Right atrium auricular region (tissue), 2 donors: ENCODE measurements around the gene COL4A6. TPM values are rescaled to one million over a fixed set of nuclear protein-coding genes. Genes with fewer than 3 reads are reported as not detected.

Source experiments
- DNase-seq: peaks from one replicate; pipeline ENCODE4 v3.0.0-alpha.2; 2019; ENCODE audit warnings: low spot score
- H3K27ac ChIP-seq, 2 donors: fragments of 200-600 bp; sonication (generic); 1 replicate in 1 of 2; 2 replicates in 1 of 2; pipeline ENCODE4 v1.5.1; 2016 to 2019
- H3K27me3 ChIP-seq, 2 donors: fragments of 200-600 bp; sonication (generic); one replicate each; pipeline versions ENCODE4 v1.5.1 to v1.6.0; 2017 to 2019
- H3K36me3 ChIP-seq: fragments of 200-600 bp; sonication (generic); one replicate; pipeline ENCODE4 v1.5.1; 2016
- H3K4me1 ChIP-seq, 2 donors: fragments of 200-600 bp; sonication (generic); one replicate each; pipeline versions ENCODE4 v1.5.1 to v1.6.0; 2017 to 2019
- H3K4me3 ChIP-seq, 2 donors: fragments of 200-600 bp; sonication (generic); 1 replicate in 1 of 2; 2 replicates in 1 of 2; pipeline ENCODE4 v1.5.1; 2017 to 2019; ENCODE audit warnings: mild to moderate bottlenecking in 1 of 2, moderate library complexity in 1 of 2
- H3K9me3 ChIP-seq, 2 donors: fragments of 200-600 bp; sonication (generic); one replicate each; pipeline ENCODE4 v1.5.1; 2019
- CTCF ChIP-seq, 2 donors: fragments of 200-600 bp; sonication (generic); IDR thresholded peaks; one replicate each; pipeline ENCODE4 v1.5.1; 2019; ENCODE audit warnings: antibody characterized with exemption in 2 of 2
- total RNA-seq, 2 donors: library from RNA; depleted of rRNA; stranded (reverse); fragments of >200 nt; gene quantifications; one replicate each; pipeline ENCODE4 v1.1.0, GENCODE V29; 2016

COL4A6 gene
- total RNA-seq, 2 donors from 2014 or later = 4.6 to 17.7 TPM

GRCh38 chrX:108160309-108160708 lies 277.9 kb downstream of the COL4A6 start:
- H3K4me1 ChIP-seq = no peaks in the 10 kb centered on the region
- H3K27ac ChIP-seq = no peak overlapping the region
- no peaks in the 10 kb centered on the region for H3K9me3 ChIP-seq
- no peaks in the 10 kb centered on the region for H3K36me3 ChIP-seq
- TF ChIP-seq CTCF (IDR thresholded peaks at IDR 0.05) = no peak
- H3K4me3 ChIP-seq = no peak overlapping the region
- no peak for DNase-seq
- H3K27me3 ChIP-seq = no peaks in the 10 kb centered on the region

GRCh38 chrX:108159028-108159670 lies 279.1 kb downstream of the COL4A6 start:
- no peaks in the 10 kb centered on the region for H3K27me3 ChIP-seq
- no peaks in the 10 kb centered on the region for H3K4me1 ChIP-seq
- TF ChIP-seq CTCF (IDR thresholded peaks at IDR 0.05) = no peak
- no peak overlapping the region for H3K27ac ChIP-seq
- H3K4me3 ChIP-seq = no peak overlapping the region
- H3K36me3 ChIP-seq = no peaks in the 10 kb centered on the region
- no peaks in the 10 kb centered on the region for H3K9me3 ChIP-seq
- DNase-seq = no peak

DNA sequence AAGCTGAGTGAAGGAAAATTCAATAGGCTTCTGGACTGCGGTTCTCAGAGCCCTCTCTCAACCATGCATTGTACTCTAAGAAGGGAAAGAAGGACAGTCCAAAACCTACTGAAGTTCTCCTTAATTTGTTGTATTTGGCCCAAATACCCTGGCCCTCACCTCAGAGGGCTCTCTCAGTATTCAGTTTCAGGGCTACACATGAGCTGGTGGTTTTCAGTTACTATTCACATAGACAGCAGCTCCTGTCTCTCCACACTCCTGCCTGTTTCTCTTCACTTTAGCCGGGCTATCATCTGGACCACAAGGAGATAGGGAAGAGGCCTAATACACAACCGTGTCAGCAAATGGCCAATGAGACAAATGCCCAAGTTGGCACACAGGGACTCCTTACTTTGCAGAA lies 280.6 kb downstream of the COL4A6 start:
- Histone ChIP-seq H3K27me3 (no peaks in the 10 kb centered on the region), H3K36me3 (no peaks in the 10 kb centered on the region), H3K4me1 (no peaks in the 10 kb centered on the region), H3K9me3 (no peaks in the 10 kb centered on the region), H3K27ac (no peak overlapping the region), H3K4me3 (no peak overlapping the region)
- DNase-seq = no peak
- no peak for TF ChIP-seq CTCF (IDR thresholded peaks at IDR 0.05)

DNA sequence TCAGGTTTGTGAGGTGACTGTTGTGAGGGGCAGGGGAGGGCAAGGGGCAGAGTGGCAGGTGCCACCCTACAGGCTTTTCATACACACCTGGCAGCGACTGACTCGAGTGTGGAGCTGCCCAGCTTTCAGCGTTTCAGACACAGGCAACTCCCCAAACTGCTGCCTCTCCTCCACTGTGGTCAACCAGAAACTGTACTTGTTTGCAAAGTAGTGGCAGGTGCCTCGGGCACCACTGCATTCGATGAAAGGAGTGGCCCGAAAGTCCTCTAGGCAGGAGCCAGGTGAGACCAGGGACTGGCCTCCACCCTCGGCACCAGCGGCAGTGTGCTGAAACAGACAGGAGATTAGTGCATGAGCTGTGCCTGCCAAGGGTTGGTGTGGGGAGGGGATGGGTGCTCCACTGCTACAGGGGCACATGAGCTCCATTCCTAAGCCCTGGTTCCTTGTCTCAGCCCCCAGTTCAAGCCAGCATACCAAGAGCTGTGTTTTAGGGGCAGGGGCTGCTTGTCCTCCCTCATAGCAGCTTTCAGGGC lies 281.2 kb downstream of the COL4A6 start:
- no peaks in the 10 kb centered on the region for H3K36me3 ChIP-seq
- no peak overlapping the region for H3K27ac ChIP-seq
- no peaks in the 10 kb centered on the region for H3K9me3 ChIP-seq
- DNase-seq = no peak
- TF ChIP-seq CTCF (IDR thresholded peaks at IDR 0.05) = no peak
- H3K4me3 ChIP-seq = no peak overlapping the region
- no peaks in the 10 kb centered on the region for H3K4me1 ChIP-seq
- H3K27me3 ChIP-seq = no peaks in the 10 kb centered on the region

DNA sequence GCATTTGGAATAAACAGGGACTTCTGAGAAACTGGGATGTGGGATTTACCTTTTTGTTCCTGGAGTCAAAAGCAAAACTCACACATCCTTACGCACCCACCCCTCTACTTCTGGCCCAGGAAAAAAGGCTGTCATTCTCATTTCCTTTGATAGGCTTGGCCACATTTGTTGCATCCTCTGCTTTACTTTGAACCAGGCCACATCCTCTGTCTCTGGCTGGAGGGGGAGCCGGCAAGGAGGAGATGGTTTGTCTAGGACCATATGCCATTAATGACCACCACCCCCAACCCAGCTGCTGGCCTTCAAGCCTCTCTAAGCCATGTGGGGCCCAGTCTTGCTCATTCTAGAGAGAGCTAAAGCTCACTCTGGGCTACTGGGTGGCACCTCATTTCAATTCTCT lies 282.1 kb downstream of the COL4A6 start:
- Histone ChIP-seq H3K9me3 (no peaks in the 10 kb centered on the region), H3K36me3 (no peaks in the 10 kb centered on the region), H3K4me3 (no peak overlapping the region), H3K27ac (no peak overlapping the region), H3K4me1 (no peaks in the 10 kb centered on the region), H3K27me3 (no peaks in the 10 kb centered on the region)
- no peak for TF ChIP-seq CTCF (IDR thresholded peaks at IDR 0.05)
- no peak for DNase-seq

DNA sequence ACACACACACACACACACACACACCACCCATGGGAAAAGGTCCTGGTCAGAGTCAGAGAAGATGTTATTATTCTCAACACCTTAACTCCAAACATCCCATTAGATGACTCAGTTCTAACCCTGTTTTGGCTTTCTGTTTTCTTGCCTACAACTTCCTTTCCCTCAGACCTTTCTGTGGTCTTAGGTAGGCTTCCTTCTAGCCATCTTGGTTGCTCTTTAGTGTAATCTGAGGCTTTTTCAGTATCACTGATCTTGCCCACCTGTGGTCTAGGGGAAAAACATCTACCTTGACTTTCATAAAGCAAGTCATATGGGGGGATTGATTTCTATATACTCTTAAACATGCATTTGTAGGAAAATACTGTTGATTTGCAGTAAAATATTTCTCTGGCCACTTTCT lies 289.7 kb downstream of the COL4A6 start:
- Histone ChIP-seq H3K27ac (no peak overlapping the region), H3K27me3 (no peaks in the 10 kb centered on the region), H3K36me3 (no peaks in the 10 kb centered on the region), H3K9me3 (no peaks in the 10 kb centered on the region), H3K4me1 (no peaks in the 10 kb centered on the region), H3K4me3 (no peak overlapping the region)
- DNase-seq = no peak
- TF ChIP-seq CTCF (IDR thresholded peaks at IDR 0.05) = no peak
